H9 (cell line): Measurements from ENCODE around the gene RALY. TPM values are rescaled to one million over a fixed set of nuclear protein-coding genes. Genes with fewer than 3 reads are reported as not detected.
A peak's percentile ranks its signal among the peaks of the same experiment; 100 is the strongest.

Source experiments
- DNase-seq: peaks from one replicate; pipeline ENCODE4 v3.0.0-alpha.2; 2017
- H2AFZ ChIP-seq: one replicate; pipeline ENCODE4 v1.6.1; 2013; ENCODE audit warnings: mild to moderate bottlenecking, low read length, control low read depth, moderate library complexity
- H2AK5ac ChIP-seq: 2 replicates; pipeline ENCODE4 v1.6.1; 2013; ENCODE audit warnings: low read length, control low read depth, mixed read lengths; ENCODE audit not compliant: insufficient read length
- H2BK120ac ChIP-seq: one replicate; pipeline ENCODE4 v1.6.1; 2013; ENCODE audit warnings: low read depth, mild to moderate bottlenecking, low read length, control low read depth, inconsistent platforms; ENCODE audit not compliant: poor library complexity, severe bottlenecking
- H2BK12ac ChIP-seq: 2 replicates; pipeline ENCODE4 v1.6.1; 2013; ENCODE audit warnings: low read length, control low read depth, mixed read lengths, low read depth; ENCODE audit not compliant: insufficient read length
- H2BK15ac ChIP-seq: 2 replicates; pipeline ENCODE4 v1.6.1; 2013; ENCODE audit warnings: low read depth, low read length, control low read depth
- H2BK20ac ChIP-seq: one replicate; pipeline ENCODE4 v1.6.1; 2013; ENCODE audit warnings: low read depth, mild to moderate bottlenecking, low read length, control low read depth, inconsistent platforms; ENCODE audit not compliant: poor library complexity, severe bottlenecking
- H2BK5ac ChIP-seq: 2 replicates; pipeline ENCODE4 v1.6.1; 2013; ENCODE audit warnings: low read length, control low read depth, mixed read lengths; ENCODE audit not compliant: insufficient read length
- H3K14ac ChIP-seq: 2 replicates; pipeline ENCODE4 v1.6.1; 2013; ENCODE audit warnings: low read length, control low read depth; ENCODE audit not compliant: insufficient read depth
- H3K18ac ChIP-seq: 2 replicates; pipeline ENCODE4 v1.6.1; 2013; ENCODE audit warnings: low read depth, mild to moderate bottlenecking, mixed read lengths, low read length, control low read depth; ENCODE audit not compliant: insufficient read length
- H3K23ac ChIP-seq: 2 replicates; pipeline ENCODE4 v1.6.1; 2013; ENCODE audit warnings: low read length, control low read depth, mixed read lengths, low read depth; ENCODE audit not compliant: insufficient read length
- H3K23me2 ChIP-seq: 2 replicates; pipeline ENCODE4 v1.6.1; 2013; ENCODE audit warnings: low read depth, mild to moderate bottlenecking, mixed read lengths, low read length, control low read depth; ENCODE audit not compliant: insufficient read length, poor library complexity, severe bottlenecking
- H3K27ac ChIP-seq: 2 replicates; pipeline ENCODE4 v1.5.1; 2013; ENCODE audit warnings: low read length, control low read depth, mixed read lengths, low read depth; ENCODE audit not compliant: insufficient read length
- H3K27me3 ChIP-seq: 2 replicates; pipeline ENCODE4 v1.6.1; 2013; ENCODE audit warnings: low read length, control low read depth, inconsistent platforms; ENCODE audit not compliant: insufficient read depth
- H3K4ac ChIP-seq: 2 replicates; pipeline ENCODE4 v1.6.1; 2013; ENCODE audit warnings: low read depth, mild to moderate bottlenecking, control low read depth, inconsistent platforms, low read length, moderate library complexity
- H3K4me1 ChIP-seq: 2 replicates; pipeline ENCODE4 v1.6.1; 2013; ENCODE audit warnings: low read length, control low read depth, inconsistent platforms; ENCODE audit not compliant: insufficient read depth
- H3K4me2 ChIP-seq: 2 replicates; pipeline ENCODE4 v1.6.1; 2013; ENCODE audit warnings: low read length, control low read depth, mixed read lengths; ENCODE audit not compliant: insufficient read length, insufficient read depth
- H3K56ac ChIP-seq: 2 replicates; pipeline ENCODE4 v1.6.1; 2013; ENCODE audit warnings: low read depth, mild to moderate bottlenecking, mixed read lengths, low read length, control low read depth; ENCODE audit not compliant: insufficient read length
- H3K79me1 ChIP-seq: 2 replicates; pipeline ENCODE4 v1.6.1; 2013; ENCODE audit warnings: low read depth, mild to moderate bottlenecking, moderate library complexity, low read length, control low read depth, inconsistent platforms; ENCODE audit not compliant: insufficient read depth, poor library complexity, severe bottlenecking
- H3K79me2 ChIP-seq: 2 replicates; pipeline ENCODE4 v1.6.1; 2013; ENCODE audit warnings: low read length, control low read depth, inconsistent platforms; ENCODE audit not compliant: insufficient read depth
- H3K9ac ChIP-seq: 2 replicates; pipeline ENCODE4 v1.6.1; 2013; ENCODE audit warnings: low read length, control low read depth, mixed read lengths; ENCODE audit not compliant: insufficient read length; ENCODE audit errors: extremely low read depth
- H3K9me3 ChIP-seq: one replicate; pipeline ENCODE4 v1.6.1; 2013; ENCODE audit warnings: low read depth, low read length, inconsistent platforms; ENCODE audit not compliant: control insufficient read depth
- H3T11ph ChIP-seq: one replicate; pipeline ENCODE4 v1.6.1; 2013; ENCODE audit warnings: mild to moderate bottlenecking, low read length, control low read depth, inconsistent platforms
- H4K20me1 ChIP-seq: one replicate; pipeline ENCODE4 v1.6.1; 2013; ENCODE audit not compliant: control insufficient read depth, insufficient read length, insufficient read depth
- H4K5ac ChIP-seq: 2 replicates; pipeline ENCODE4 v1.6.1; 2013; ENCODE audit warnings: low read depth, mild to moderate bottlenecking, mixed read lengths, low read length, control low read depth; ENCODE audit not compliant: insufficient read length
- H4K8ac ChIP-seq: replicated peaks from 2 replicates; pipeline ENCODE4 v1.6.1; 2013; ENCODE audit warnings: low read length, control low read depth, mixed read lengths, low read depth; ENCODE audit not compliant: insufficient read length
- H4K91ac ChIP-seq: 2 replicates; pipeline ENCODE4 v1.6.1; 2013; ENCODE audit warnings: low read depth, mild to moderate bottlenecking, moderate library complexity, mixed read lengths, low read length, control low read depth; ENCODE audit not compliant: insufficient read length
- H3K27ac Mint-ChIP-seq, 3 experiments: 2 replicates in 2 of 3; 3 replicates in 1 of 3; pipeline ENCODE4 v1.8.0; 2020 to 2021; ENCODE audit warnings: mixed read lengths in 3 of 3, mild to moderate bottlenecking in 1 of 3, moderate library complexity in 1 of 3
- H3K27me3 Mint-ChIP-seq: 2 replicates; pipeline ENCODE4 v1.8.0; 2021; ENCODE audit warnings: low read depth, mild to moderate bottlenecking, moderate library complexity, mixed read lengths
- H3K36me3 Mint-ChIP-seq, 3 experiments: 2 replicates in 2 of 3; 3 replicates in 1 of 3; pipeline ENCODE4 v1.8.0; 2020 to 2021; ENCODE audit warnings: low read depth in 3 of 3, mixed read lengths in 3 of 3; ENCODE audit not compliant: insufficient read depth in 1 of 3
- H3K4me1 Mint-ChIP-seq, 2 experiments: 2 replicates each; pipeline ENCODE4 v1.8.0; 2020; ENCODE audit warnings: mixed read lengths in 2 of 2
- H3K4me3 Mint-ChIP-seq, 2 experiments: 2 replicates in 1 of 2; 3 replicates in 1 of 2; pipeline ENCODE4 v1.8.0; 2020 to 2021; ENCODE audit warnings: mild to moderate bottlenecking in 2 of 2, mixed read lengths in 2 of 2, moderate library complexity in 1 of 2
- H3K9me3 Mint-ChIP-seq, 2 experiments: 2 replicates in 1 of 2; 3 replicates in 1 of 2; pipeline ENCODE4 v1.8.0; 2020; ENCODE audit warnings: mild to moderate bottlenecking in 2 of 2, mixed read lengths in 2 of 2, moderate library complexity in 1 of 2
- CTCF ChIP-seq: fragments of 200-600 bp; sonication (generic); conservative IDR thresholded peaks from 3 replicates; pipeline ENCODE4 v1.8.0; 2021; ENCODE audit warnings: antibody characterized with exemption, mild to moderate bottlenecking
- WGBS: extraction: QIAGEN DNeasy Blood & Tissue Kit; methylation state at CpG from one replicate; pipeline ENCODE4 v1.1.7; 2013; ENCODE audit warnings: missing lambda C conversion rate, low lambda C conversion rate, mixed read lengths; ENCODE audit not compliant: insufficient read length; ENCODE audit errors: extremely low coverage; 5-methylcytosine and 5-hydroxymethylcytosine counted together
- total RNA-seq: library from RNA; stranded (reverse); gene quantifications from 2 replicates; pipeline ENCODE4 v1.2.1, GENCODE V29; 2021

Gene RALY
- total RNA-seq, 1 experiment from 2014 or later, result 199 TPM

- Histone ChIP-seq H3K27ac (no peak overlapping the region), H3K4me1 (no peaks in the 10 kb centered on the region), H2AFZ (no peak overlapping the region), H3K23ac (no peak overlapping the region), H3K4me2 (no peak overlapping the region), H2AK5ac (no peak overlapping the region), H2BK12ac (no peak overlapping the region), H2BK20ac (no peak overlapping the region), H3K79me2 (no peaks in the 10 kb centered on the region), H4K5ac (no peak overlapping the region), H2BK5ac (no peak overlapping the region), H3K9me3 (no peaks in the 10 kb centered on the region), H3K79me1 (no peaks in the 10 kb centered on the region), H4K20me1 (no peaks in the 10 kb centered on the region), H4K91ac (no peak overlapping the region), H2BK120ac (no peak overlapping the region), H3K14ac (no peak overlapping the region), H3K4ac (no peak overlapping the region), H3K56ac (no peak overlapping the region), H3T11ph (no peak overlapping the region), H3K9ac (no peak overlapping the region), H3K23me2 (no peaks in the 10 kb centered on the region), H2BK15ac (no peak overlapping the region), H3K18ac (no peak overlapping the region), H4K8ac (no peak overlapping the region), H3K27me3 (no peaks in the 10 kb centered on the region)
- no peak overlapping the region for H3K4me3 Mint-ChIP-seq
- no peaks in the 10 kb centered on the region for H3K27me3 Mint-ChIP-seq
- DNase-seq, result no peak
- H3K36me3 Mint-ChIP-seq, result peaks cover 38 to 82% (median 65%) of the 10 kb centered on the region in 3 experiments
- H3K9me3 Mint-ChIP-seq, result no peaks in the 10 kb centered on the region
- TF ChIP-seq CTCF, result no peak
- no CpG with 5 or more reads among the region's 13 CpGs for WGBS
- no peaks in the 10 kb centered on the region for H3K4me1 Mint-ChIP-seq
- peak overlapping the region in 1 of 3 experiments; percentile 58; a peak in 1 of 7 replicates for H3K27ac Mint-ChIP-seq
Measured at GRCh38 chr20:34089655-34090345, 96.1 kb downstream of the RALY start.
